Activated CD4-positive, CD25-positive, alpha-beta regulatory T cell treated with anti-CD3 and anti-CD28 coated beads, Interleukin-2, amount 50 U/mL, for 72 hours (primary cell): Measurements from ENCODE around the gene CD99L2.
"Not testable (repeated sequence)": the region's sequence is repeated elsewhere in the genome, so short reads cannot be mapped to it uniquely, and the experiment has no call there.

Experiments
- DNase-seq: peaks from one replicate; pipeline ENCODE4 v3.0.0; 2021

Gene CD99L2

GRCh38 chrX:150893936-150894335 is 4.5 kb downstream of the CD99L2 start:
- DNase-seq: no peak

- no peak for DNase-seq
These were observed 9.3 kb downstream of the CD99L2 start for GRCh38 chrX:150889131-150889530.

GRCh38 chrX:150887906-150888465 is 10.5 kb downstream of the CD99L2 start:
- no peak for DNase-seq

GRCh38 chrX:150887268-150887667 is 11.2 kb downstream of the CD99L2 start:
- not testable (repeated sequence) for DNase-seq

DNA sequence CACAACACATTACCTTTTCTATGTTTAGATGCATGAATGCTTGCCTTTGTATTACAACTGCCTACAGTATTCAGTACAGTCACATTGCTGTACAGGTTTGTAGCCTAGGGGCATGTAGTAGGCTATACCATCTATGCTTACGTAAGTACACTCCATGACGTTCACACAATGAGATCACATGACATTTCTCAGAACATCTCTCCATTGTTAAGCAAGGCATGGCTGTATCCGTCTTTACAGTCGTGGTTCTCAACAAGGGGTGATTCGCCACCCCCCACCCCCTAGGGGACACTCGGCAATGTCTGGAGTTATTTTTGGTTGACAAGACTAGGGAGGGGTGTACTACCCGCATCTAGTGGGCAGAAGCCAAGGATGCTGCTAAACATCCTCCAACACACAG is 12.1 kb downstream of the CD99L2 start:
- DNase-seq: no peak

DNA sequence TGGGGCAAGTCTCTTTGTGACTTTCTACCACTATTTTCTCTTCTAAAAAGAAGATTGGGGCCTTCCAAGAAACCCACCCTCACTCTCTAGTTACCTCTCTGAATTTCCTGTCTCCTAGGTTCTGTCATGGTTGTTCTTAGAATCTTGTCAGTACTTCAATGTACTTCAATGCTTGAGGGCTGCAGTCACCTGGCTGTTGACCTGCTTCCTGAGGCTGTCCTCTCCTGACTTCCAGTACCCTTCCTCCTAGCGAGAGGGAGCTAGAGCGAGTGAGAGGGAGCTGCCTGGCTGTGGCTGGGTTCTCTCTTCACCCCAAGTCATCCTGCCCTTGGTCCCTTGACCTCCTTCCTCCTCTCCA is 17.7 kb downstream of the CD99L2 start:
- no peak for DNase-seq

- no peak for DNase-seq
These were observed 18.3 kb downstream of the CD99L2 start for GRCh38 chrX:150879855-150880807.

DNA sequence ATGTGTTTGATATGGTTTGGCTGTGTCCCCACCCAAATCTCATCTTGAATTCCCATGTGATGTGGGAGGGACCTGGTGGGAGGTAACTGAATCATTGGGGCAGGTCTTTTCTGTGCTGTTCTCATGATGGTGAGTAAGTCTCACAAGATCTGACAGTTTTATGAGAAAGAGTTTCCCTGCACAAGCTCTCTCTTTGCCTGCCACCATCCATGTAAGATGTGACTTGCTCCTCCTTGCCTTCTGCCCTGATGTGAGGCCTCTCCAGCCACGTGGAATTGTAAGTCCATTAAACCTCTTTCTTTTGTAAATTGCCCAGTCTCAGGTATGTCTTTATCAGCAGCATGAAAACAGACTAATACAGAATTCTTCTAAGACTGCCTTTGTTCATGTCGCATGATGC is 22.8 kb downstream of the CD99L2 start:
- DNase-seq: not testable (repeated sequence)

- no peak for DNase-seq
These were observed 24.0 kb downstream of the CD99L2 start for GRCh38 chrX:150874448-150874847.

GRCh38 chrX:150873616-150874015 is 24.9 kb downstream of the CD99L2 start:
- DNase-seq: no peak

DNA sequence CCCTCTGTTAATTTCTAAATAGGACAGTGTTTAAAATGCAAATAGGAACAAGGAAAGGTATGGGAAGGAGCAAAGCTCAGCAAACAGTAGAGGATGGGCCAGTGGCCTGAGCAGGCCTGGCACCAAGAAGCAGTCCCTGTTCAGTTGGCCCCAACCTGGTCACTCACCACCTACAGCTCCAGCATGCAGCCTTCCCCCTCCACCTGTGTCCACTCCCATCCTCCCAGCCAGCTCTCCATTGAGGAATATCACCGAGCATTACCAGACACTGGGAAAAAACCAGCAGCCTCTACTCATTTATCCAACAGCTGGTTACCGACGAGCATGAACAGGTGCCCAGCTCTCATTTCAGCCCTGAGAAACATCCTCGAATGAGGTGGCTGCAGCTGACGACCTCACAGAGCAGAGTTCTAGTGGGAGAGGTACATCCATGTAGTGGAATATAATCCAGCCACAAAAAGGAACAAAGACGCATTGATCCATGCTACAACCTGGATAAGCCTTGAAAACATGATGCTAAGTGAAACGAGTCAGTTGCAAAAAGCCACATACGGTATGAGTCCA is 25.6 kb downstream of the CD99L2 start:
- DNase-seq: no peak

GRCh38 chrX:150871341-150871811 is 27.1 kb downstream of the CD99L2 start:
- DNase-seq: no peak

DNA sequence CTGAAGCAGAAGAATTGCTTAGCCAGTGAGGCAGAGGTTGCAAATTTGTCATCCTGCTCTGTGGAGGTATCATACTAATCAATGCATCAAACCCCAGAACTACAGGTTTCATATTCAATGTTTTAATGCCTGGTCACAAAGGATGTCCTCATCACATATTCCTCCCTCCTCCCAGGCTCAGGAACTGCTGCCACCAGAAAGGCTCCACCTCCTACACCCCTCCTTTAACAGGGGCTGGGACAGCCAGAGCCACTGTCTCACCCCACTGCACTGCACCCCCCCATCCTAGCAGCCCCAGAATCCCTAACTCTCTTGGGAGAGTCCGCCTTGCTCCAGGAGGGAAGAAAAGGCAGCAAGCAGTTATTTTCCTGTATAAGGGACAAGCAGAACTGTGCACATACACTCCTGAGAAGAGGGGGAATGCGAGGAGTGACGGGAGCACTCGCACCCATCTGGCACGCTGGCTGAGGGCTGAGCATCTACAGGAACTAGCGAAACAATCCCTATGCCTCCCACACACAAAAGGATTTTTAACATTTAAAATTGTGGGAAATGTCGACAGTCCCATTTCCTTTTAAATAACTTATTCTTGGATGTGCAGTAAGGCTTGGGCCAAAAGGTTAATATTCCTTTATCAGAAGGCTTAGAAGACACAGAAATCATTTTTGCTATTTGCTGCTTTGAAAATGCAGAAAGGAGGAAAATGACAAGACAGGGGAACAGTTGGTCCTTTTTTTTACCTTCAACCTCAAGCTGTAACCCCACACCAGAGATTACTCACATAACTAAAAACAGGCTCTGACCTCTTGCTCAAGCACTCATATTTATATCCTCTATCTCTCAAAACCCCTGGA is 27.8 kb downstream of the CD99L2 start:
- no peak for DNase-seq

GRCh38 chrX:150870029-150870428 is 28.4 kb downstream of the CD99L2 start:
- no peak for DNase-seq

DNA sequence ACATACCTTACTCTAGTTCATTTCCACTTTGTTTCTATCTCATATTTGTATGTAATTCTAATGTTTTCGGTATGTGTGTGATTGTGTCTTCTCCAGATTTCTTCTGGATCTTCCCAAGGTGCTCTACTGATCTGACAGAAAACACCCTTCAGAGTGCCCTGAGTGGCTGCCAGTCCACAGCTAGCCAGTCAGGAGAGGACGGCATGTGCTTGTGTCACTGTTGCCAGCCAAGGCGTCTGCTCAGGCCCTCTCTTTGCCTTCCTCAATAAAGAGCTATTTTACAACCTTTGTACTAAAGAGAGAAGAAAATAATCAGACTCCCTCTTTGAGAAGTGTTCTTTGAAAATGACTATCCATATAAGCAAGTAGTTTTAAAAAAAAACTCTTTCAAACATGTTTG is 29.0 kb downstream of the CD99L2 start:
- no peak for DNase-seq

DNA sequence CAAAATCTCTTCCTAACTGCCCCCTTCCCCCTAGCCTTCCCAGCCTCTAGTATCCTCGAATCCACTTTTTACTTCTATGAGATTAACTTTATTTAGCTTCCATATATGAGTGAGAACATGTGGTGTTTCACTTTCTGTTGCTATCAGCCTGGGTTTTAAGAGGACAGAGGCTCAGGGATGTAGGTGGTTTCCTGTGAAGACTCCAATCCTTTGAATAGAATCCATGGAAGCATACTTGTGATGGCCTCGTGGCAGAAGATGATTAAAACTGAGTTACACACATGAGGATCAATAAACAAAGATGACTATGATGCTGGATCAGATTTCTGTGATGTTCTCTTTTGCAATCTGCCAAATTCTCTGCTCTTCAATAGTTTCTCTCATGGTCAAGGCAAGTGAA is 29.8 kb downstream of the CD99L2 start:
- no peak for DNase-seq

DNA sequence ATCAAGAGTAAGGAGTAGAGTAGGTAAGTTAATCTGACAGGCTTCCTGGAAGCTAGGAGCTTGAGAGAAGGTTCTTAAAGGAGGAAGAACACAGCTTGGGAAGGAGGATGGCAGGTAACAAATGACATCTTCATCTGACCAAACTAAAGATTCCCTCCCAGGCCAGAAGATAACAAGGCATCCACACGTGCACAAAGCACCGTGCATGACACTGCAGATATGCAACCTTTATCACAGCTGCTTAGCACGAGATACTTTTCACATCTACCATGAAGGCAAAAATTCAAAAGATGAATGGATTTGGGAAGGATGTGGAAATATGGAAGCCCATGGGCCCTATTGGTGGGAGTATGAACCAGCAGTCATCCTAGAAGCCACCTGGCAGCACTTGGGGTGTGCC is 34.3 kb downstream of the CD99L2 start:
- DNase-seq: no peak

- DNase-seq: no peak
These were observed 35.3 kb downstream of the CD99L2 start for GRCh38 chrX:150863191-150863590.

GRCh38 chrX:150857453-150857852 is 41.0 kb downstream of the CD99L2 start:
- DNase-seq: no peak

- DNase-seq: no peak
These were observed 41.7 kb downstream of the CD99L2 start for GRCh38 chrX:150856785-150857184.

DNA sequence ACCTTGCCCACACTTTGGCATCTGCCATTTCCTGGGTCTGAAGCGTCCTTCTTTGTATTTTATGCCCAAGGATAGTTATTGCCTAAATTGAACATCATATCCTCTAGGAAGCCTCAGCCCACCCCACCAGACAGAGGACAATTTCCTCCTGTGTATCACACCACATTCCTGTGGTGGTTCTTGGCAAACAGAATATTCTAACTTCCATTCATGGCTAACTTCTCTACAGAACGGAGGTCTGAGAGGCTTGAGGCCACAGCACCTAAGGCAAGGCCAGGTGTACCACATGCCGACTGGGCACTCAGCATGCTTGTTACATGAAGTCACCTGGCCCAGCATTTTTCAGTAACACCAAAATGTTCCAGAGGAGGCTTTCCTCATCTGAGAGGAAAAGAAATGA is 42.4 kb downstream of the CD99L2 start:
- DNase-seq: no peak

DNA sequence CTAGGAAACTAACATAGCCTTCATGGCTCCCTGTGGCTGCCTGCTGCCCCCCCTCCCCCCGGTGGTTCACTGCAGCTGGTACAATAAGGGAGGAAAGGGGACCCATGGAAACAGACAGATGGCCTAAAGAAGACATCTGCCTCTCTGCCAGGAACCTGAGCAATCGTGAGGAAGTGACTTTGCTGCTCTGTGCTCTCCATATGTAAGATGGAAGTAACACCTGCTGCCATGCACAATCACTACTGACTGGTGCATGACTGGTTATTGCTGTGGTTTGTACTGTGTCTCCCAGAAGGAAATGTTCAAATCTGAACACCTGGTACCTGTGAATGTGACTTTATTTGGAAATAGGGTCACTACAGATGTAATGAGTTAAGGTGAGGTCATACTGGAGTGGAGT is 43.6 kb downstream of the CD99L2 start:
- DNase-seq: no peak
